ENCODE measurements around the gene NFYC.

NFYC gene

GRCh38 chr1:40777224-40777970, 85.9 kb downstream of the NFYC start:
- no peak for DNase-seq (ENCODE audit: low read depth in 4 of 4, low spot score in 1 of 4)

- no peak for DNase-seq (ENCODE audit: low read depth in 4 of 4, low spot score in 1 of 4)
Observed at GRCh38 chr1:40780678-40781607, 89.4 kb downstream of the NFYC start.

- DNase-seq (ENCODE audit: low read depth in 4 of 4, low spot score in 1 of 4), result no peak
Observed at GRCh38 chr1:40781608-40781971, 90.1 kb downstream of the NFYC start.

GRCh38 chr1:40782371-40782956, 91.0 kb downstream of the NFYC start:
- no peak for DNase-seq (ENCODE audit: low read depth in 4 of 4, low spot score in 1 of 4)

- DNase-seq (ENCODE audit: low read depth in 4 of 4, low spot score in 1 of 4), result peak in 1 of 4 experiments; percentile 23
Observed at GRCh38 chr1:40783001-40783905, 91.7 kb downstream of the NFYC start, which contains the start of gene KCNQ4. KCNQ4 (plus strand) TSS chr1:40783787; CDS start chr1:40784094, 307 bp downstream.

GRCh38 chr1:40784141-40784770, 92.8 kb downstream of the NFYC start:
- DNase-seq (ENCODE audit: low read depth in 4 of 4, low spot score in 1 of 4), result no peak

- no peak for DNase-seq (ENCODE audit: low read depth in 4 of 4, low spot score in 1 of 4)
Observed at GRCh38 chr1:40784771-40785151, 93.3 kb downstream of the NFYC start.

GRCh38 chr1:40785446-40785845, 93.9 kb downstream of the NFYC start:
- DNase-seq (ENCODE audit: low read depth in 4 of 4, low spot score in 1 of 4), result no peak

- no peak for DNase-seq (ENCODE audit: low read depth in 4 of 4, low spot score in 1 of 4)
Observed at GRCh38 chr1:40786171-40786994, 94.9 kb downstream of the NFYC start.

GRCh38 chr1:40786995-40787705, 95.6 kb downstream of the NFYC start:
- no peak for DNase-seq (ENCODE audit: low read depth in 4 of 4, low spot score in 1 of 4)

GRCh38 chr1:40787737-40788560, 96.4 kb downstream of the NFYC start:
- no peak for DNase-seq (ENCODE audit: low read depth in 4 of 4, low spot score in 1 of 4)

GRCh38 chr1:40788561-40789341, 97.2 kb downstream of the NFYC start:
- DNase-seq (ENCODE audit: low read depth in 4 of 4, low spot score in 1 of 4), result no peak

- no peak for DNase-seq (ENCODE audit: low read depth in 4 of 4, low spot score in 1 of 4)
Observed at GRCh38 chr1:40789342-40789598, 97.8 kb downstream of the NFYC start.

- DNase-seq (ENCODE audit: low read depth in 4 of 4, low spot score in 1 of 4), result no peak
Observed at GRCh38 chr1:40789661-40790430, 98.3 kb downstream of the NFYC start.

- no peak for DNase-seq (ENCODE audit: low read depth in 4 of 4, low spot score in 1 of 4)
Observed at GRCh38 chr1:40792036-40792435, 100.5 kb downstream of the NFYC start.

- no peak for DNase-seq (ENCODE audit: low read depth in 4 of 4, low spot score in 1 of 4)
Observed at GRCh38 chr1:40793617-40794016, 102.1 kb downstream of the NFYC start.

- no peak for DNase-seq (ENCODE audit: low read depth in 4 of 4, low spot score in 1 of 4)
Observed at GRCh38 chr1:40794048-40794447, 102.5 kb downstream of the NFYC start.

Data from stimulated activated CD4-positive, alpha-beta T cell treated with anti-CD3 and anti-CD28 coated beads, Interleukin-1b, Interleukin-23, amount 100 ng/mL, for 24 hours (primary cell).